ENCODE measurements around the gene ADRM1.

ADRM1 gene

DNA sequence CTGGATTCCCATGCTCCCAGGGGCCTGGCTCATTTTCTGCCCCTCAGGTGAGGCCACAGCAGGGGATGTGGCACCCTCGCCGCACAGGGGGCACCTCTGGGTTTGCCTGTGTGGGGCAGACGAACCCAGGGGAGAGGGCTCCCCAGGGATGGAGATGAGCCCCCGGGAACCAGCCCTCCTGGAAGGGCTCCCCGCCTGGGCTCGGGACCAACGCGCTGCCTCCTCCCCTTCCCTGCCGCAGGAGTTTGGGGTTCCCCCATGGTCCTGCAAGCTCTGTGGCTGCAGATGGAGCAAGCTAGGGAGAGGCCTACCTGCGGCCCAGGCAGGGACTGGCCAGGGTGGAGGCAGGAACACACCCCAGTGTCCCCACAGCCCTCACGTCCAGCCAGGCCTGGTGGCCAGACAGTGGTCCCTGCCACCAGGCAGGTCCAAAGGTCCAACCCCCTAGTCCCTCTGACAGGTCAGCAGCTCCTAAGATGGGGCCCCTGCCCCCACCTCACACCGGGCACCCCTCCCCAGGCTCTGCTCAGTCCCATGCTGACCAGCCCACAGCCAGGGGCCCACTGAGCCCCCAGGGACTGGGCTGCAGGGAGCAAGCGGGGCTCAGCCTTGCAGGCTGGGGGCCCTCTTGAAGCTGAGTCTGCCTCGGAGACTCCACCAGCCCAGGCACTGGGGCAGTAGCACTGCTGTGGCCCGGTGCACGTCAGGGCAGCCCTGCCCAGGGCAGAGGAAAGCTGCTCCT is 50.7 kb downstream of the ADRM1 start:
- H3K36me3 ChIP-seq (ENCODE audit: control insufficient read depth, insufficient read depth, low read length), result no peaks in the 10 kb centered on the region
- H3K4me3 ChIP-seq (replicated peaks; ENCODE audit: low read depth, low read length), result no peak overlapping the region
- H3K27me3 ChIP-seq (replicated peaks; ENCODE audit: control insufficient read depth, insufficient read depth, low read length), result no peaks in the 10 kb centered on the region
- no peak for DNase-seq (ENCODE audit: extremely low read depth, insufficient read length)
- TF ChIP-seq, protein P1, sequence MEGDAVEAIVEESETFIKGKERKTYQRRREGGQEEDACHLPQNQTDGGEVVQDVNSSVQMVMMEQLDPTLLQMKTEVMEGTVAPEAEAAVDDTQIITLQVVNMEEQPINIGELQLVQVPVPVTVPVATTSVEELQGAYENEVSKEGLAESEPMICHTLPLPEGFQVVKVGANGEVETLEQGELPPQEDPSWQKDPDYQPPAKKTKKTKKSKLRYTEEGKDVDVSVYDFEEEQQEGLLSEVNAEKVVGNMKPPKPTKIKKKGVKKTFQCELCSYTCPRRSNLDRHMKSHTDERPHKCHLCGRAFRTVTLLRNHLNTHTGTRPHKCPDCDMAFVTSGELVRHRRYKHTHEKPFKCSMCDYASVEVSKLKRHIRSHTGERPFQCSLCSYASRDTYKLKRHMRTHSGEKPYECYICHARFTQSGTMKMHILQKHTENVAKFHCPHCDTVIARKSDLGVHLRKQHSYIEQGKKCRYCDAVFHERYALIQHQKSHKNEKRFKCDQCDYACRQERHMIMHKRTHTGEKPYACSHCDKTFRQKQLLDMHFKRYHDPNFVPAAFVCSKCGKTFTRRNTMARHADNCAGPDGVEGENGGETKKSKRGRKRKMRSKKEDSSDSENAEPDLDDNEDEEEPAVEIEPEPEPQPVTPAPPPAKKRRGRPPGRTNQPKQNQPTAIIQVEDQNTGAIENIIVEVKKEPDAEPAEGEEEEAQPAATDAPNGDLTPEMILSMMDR (IDR thresholded peaks at IDR 0.05; ENCODE audit: insufficient read depth, low read length, poor library complexity, severe bottlenecking), result no peak

DNA sequence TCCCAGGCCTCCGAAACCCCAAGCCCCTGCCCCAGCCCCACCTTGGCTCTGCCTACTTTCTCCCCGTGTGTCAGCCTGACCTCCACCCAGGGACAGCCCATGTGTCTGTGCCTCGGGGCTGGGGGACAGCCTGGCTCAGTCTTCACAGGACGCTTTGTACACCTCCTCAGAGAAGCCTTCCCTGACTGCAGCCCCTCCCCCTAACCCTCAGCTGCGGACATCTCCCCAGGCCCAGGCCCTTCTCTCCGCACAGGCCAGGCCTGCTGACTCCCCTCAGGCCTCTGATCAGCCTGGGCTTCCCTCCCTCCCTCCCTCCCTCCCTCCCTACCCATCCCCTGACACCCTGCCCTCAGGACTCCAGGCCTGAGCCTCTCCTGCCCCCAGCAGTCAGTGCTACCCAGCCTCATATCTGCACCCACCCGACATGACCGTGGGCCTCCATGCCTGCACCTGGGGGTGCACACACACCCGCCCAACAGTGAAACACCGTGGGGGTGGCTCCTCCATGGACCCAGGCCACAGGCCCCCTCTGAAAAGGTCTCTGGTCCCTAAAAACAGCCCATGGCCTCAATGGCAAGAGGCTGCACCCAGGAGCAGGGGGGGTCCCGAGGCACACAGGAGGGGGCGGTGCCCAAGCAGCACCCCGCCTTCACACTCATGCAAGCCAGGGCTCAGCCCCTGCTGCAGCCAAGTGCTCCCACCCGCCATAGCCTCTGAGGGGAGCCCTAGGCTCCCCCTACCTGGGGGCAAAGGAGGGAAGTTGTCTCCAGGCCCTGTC is 51.4 kb downstream of the ADRM1 start:
- Histone ChIP-seq H3K27me3 (replicated peaks; ENCODE audit: control insufficient read depth, insufficient read depth, low read length) (no peaks in the 10 kb centered on the region), H3K36me3 (ENCODE audit: control insufficient read depth, insufficient read depth, low read length) (no peaks in the 10 kb centered on the region), H3K4me3 (replicated peaks; ENCODE audit: low read depth, low read length) (no peak overlapping the region)
- TF ChIP-seq, protein P1 (IDR thresholded peaks at IDR 0.05; ENCODE audit: insufficient read depth, low read length, poor library complexity, severe bottlenecking), result no peak
- no peak for DNase-seq (ENCODE audit: extremely low read depth, insufficient read length)

DNA sequence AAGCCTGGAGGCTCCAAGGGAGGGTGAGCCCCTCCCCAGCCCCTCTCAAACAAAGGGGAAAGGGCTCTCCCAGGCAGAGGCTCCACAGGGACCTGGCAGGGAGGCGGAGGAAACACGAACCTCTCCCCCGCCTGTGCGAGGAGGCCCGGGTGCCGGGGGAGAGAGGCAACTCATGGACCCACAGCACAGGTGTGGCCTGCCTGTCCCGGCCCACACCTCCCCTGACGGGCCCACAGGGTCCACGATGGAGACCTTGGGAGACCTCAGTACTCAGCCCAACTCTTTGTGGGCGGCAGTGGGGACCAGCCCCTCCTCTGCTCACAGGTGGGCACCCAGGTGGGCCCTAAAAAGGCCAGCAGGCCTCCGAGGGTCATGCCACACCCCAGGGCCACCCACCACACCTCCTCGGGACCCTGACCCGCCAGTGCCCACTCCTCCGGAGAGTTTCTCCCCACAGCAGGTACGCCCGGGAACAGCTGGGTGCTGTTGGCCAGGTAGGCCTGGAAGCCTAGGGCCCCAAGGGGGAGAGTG is 52.1 kb downstream of the ADRM1 start:
- no peaks in the 10 kb centered on the region for H3K36me3 ChIP-seq (ENCODE audit: control insufficient read depth, insufficient read depth, low read length)
- TF ChIP-seq, protein P1 (IDR thresholded peaks at IDR 0.05; ENCODE audit: insufficient read depth, low read length, poor library complexity, severe bottlenecking), result no peak
- no peaks in the 10 kb centered on the region for H3K27me3 ChIP-seq (replicated peaks; ENCODE audit: control insufficient read depth, insufficient read depth, low read length)
- DNase-seq (ENCODE audit: extremely low read depth, insufficient read length), result no peak
- H3K4me3 ChIP-seq (replicated peaks; ENCODE audit: low read depth, low read length), result no peak overlapping the region

DNA sequence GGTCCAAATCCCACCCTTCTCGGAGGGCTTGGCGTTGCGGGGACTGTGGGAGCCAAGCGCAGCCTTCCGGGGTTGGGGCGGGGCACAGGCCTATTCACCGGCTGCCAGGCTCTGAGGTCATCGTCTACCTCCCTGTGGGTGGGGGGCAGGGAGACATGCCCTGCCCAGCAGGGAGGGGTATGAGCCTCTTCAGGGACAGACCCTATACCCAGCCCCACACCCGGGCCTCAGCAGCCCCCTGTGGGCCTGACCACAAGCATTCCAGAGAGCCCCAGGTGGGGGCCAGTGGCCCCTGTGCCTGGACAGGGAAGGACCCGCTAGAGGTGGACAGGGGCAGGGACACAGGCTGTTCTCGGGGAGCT is 52.7 kb downstream of the ADRM1 start:
- Histone ChIP-seq H3K36me3 (ENCODE audit: control insufficient read depth, insufficient read depth, low read length) (no peaks in the 10 kb centered on the region), H3K4me3 (replicated peaks; ENCODE audit: low read depth, low read length) (no peak overlapping the region), H3K27me3 (replicated peaks; ENCODE audit: control insufficient read depth, insufficient read depth, low read length) (no peaks in the 10 kb centered on the region)
- TF ChIP-seq, protein P1 (IDR thresholded peaks at IDR 0.05; ENCODE audit: insufficient read depth, low read length, poor library complexity, severe bottlenecking), result no peak
- DNase-seq (ENCODE audit: extremely low read depth, insufficient read length), result no peak

DNA sequence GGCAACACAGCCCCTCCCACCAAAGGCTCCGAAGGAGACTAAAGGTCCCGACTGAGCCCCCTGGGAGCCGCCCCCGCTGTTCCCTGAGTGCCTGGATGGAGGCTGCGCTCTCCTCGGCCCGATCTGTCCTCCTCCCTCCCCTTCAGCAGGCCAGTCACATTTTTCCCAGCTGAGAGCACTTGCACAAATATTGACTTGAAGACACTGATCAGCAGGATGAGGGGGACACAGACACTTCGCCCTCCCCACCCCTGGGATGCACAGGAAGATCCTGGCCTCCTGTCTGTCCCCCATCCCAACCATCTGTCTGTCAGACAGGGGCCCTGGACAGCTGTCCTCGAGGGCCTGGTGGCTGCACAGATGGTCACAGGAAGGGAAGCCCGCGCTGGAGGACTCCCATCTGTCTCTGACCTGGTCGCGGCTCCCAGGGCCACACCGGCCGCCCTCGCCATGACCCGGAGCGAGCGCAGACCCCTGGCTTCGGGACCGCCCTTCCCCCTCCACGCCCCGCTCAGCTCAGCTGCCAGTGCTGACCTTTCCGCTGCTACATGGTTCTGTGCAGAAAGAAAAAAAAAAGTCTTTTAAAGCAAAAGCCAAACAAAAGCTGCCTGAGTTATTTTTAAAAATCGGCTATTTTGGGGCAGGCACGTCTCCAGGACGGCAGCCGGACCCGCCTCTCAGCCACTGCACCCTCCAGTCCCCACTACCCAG is 53.2 kb downstream of the ADRM1 start:
- H3K36me3 ChIP-seq (ENCODE audit: control insufficient read depth, insufficient read depth, low read length), result no peaks in the 10 kb centered on the region
- no peak for DNase-seq (ENCODE audit: extremely low read depth, insufficient read length)
- H3K4me3 ChIP-seq (replicated peaks; ENCODE audit: low read depth, low read length), result no peak overlapping the region
- TF ChIP-seq, protein P1 (IDR thresholded peaks at IDR 0.05; ENCODE audit: insufficient read depth, low read length, poor library complexity, severe bottlenecking), result no peak
- H3K27me3 ChIP-seq (replicated peaks; ENCODE audit: control insufficient read depth, insufficient read depth, low read length), result no peaks in the 10 kb centered on the region

Measured in GM06990 (cell line).